Astrocyte of the spinal cord (primary cell): ENCODE measurements around the gene HLA-DQA1.
"Not testable (repeated sequence)": the region's sequence is repeated elsewhere in the genome, so short reads cannot be mapped to it uniquely, and the experiment has no call there.

Experiments
- DNase-seq: peaks from one replicate; pipeline ENCODE4 v3.0.0; 2011; ENCODE audit warnings: low read depth, low spot score
- H3K4me3 ChIP-seq: 2 replicates; pipeline ENCODE4 v1.5.1; 2011; ENCODE audit warnings: low read depth, mild to moderate bottlenecking, low read length, moderate library complexity
- CTCF ChIP-seq: IDR thresholded peaks from 2 replicates; pipeline ENCODE4 v1.5.1; 2012; ENCODE audit warnings: low read depth, mild to moderate bottlenecking, low read length, inconsistent platforms
- in situ Hi-C: cut with HindIII; loops from 2 replicates; pipeline ENCODE4 v1.10.0; 2017; ENCODE audit warnings: low sequenced_read_pairs

Gene HLA-DQA1

GRCh38 chr6:32627831-32628230 is 9.4 kb upstream of the HLA-DQA1 start:
- DNase-seq, result peak; percentile 10
- in situ Hi-C loops, result no loop called here
- TF ChIP-seq CTCF, result no peak
- H3K4me3 ChIP-seq, result no peak overlapping the region

GRCh38 chr6:32629793-32630192 is 7.4 kb upstream of the HLA-DQA1 start:
- in situ Hi-C loops, DNase-seq: not testable (repeated sequence)

GRCh38 chr6:32635526-32636123 is 1.6 kb upstream of the HLA-DQA1 start:
- H3K4me3 ChIP-seq, result no peak overlapping the region
- DNase-seq, result no peak
- in situ Hi-C loops, result no loop called here
- TF ChIP-seq CTCF, result no peak

More at GRCh38 chr6:32629793-32630192, 7.4 kb upstream of the HLA-DQA1 start:
- not testable (repeated sequence) for H3K4me3 ChIP-seq

GRCh38 chr6:32637883-32638282 is 677 bp downstream of the HLA-DQA1 start:
- in situ Hi-C loops, result no loop called here
- H3K4me3 ChIP-seq, result no peak overlapping the region
- no peak for TF ChIP-seq CTCF

DNA sequence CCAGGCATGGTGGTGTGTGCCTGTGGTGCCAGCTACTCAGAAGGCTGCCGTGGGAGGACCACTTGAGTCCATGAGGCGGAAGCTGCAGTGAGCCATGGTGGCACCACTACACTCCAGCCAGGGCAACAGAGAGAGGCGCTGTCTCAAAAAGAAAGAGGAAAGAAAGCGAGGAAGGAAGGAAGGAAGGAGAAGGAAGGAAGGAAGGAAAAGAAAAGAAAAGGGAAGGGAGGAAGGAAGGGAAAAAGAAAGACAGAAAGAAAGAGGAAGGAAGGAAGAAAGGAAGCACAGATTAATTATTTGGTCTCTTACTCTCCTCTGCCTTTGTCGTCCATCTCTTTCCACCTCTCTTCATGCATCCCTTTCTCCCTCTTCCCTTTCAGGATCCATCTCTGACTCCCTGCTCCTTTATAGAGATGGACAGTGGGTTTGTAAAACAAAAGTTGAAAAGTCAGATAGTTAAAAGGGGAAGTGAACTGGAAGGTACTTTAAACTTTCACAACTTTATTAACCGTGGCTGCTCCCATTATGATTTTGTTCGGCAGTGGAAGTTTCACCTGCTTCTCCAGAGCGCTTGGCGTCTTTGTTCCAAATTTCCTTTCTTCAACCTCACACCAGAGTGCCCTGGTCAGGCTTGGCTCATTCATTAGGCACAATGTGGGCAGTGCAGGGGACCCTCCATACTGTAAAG is 1.5 kb downstream of the HLA-DQA1 start:
- in situ Hi-C loops, result no loop called here
- TF ChIP-seq CTCF, result no peak
- DNase-seq, result no peak
- no peak overlapping the region for H3K4me3 ChIP-seq

More at GRCh38 chr6:32637883-32638282, 677 bp downstream of the HLA-DQA1 start:
- DNase-seq, result no peak

- no peak for DNase-seq
- in situ Hi-C loops, result no loop called here
- TF ChIP-seq CTCF, result no peak
- H3K4me3 ChIP-seq, result no peak overlapping the region
Observed at GRCh38 chr6:32639440-32640394, 2.5 kb downstream of the HLA-DQA1 start.
